Sciatic nerve (tissue), 2 donors: ENCODE results near the gene GSTO1. TPM values are rescaled to one million over a fixed set of nuclear protein-coding genes. Genes with fewer than 3 reads are reported as not detected.
"Not testable (repeated sequence)": the region's sequence is repeated elsewhere in the genome, so short reads cannot be mapped to it uniquely, and the experiment has no call there.

Experiments used
- ATAC-seq: fragments of 200-7000 bp; cut with Tn5 transposase; one replicate; pipeline ENCODE4 v1.9.1; 2020; ENCODE audit warnings: mild to moderate bottlenecking, moderate library complexity
- DNase-seq: peaks from one replicate; pipeline ENCODE4 v3.0.0-alpha.2; 2020; ENCODE audit warnings: low spot score
- intact Hi-C: fragments of 100-400 bp; cut with DNase I; formaldehyde crosslinking; loops from one replicate; pipeline ENCODE4 v1.14.2; 2022
- total RNA-seq: library from RNA; stranded (reverse); fragmentation: NEBNext Ultra II Directional; extraction: Animal tissue kit (Norgen Biotek cat#: 25700); gene quantifications from one replicate; pipeline ENCODE4 v1.2.1, GENCODE V29; 2021
- donor health status: DM: no; HTN: no; CAD: no.
- donor health status: DM: no; HTN: no; CAD: no.

GSTO1 gene
- 55.7 TPM for total RNA-seq

- intact Hi-C loops: loop anchor here (2.0 kb wide), 1 partner anchor 18 kb away; no protein-coding TSS in a partner anchor
- peak; percentile 93 for ATAC-seq
- peak; percentile 88 for DNase-seq
Observed at GRCh38 chr10:104254493-104255310, at the start of gene GSTO1. Gene GSTO1, plus strand, starts transcription at chr10:104254892. Its CDS starts 37 bp downstream, at chr10:104254929.

GRCh38 chr10:104208730-104209129 lies 46.0 kb upstream of the GSTO1 start:
- intact Hi-C loops: no loop called here
- no peak for ATAC-seq
- DNase-seq: no peak

GRCh38 chr10:104209575-104210198 lies 45.0 kb upstream of the GSTO1 start:
- intact Hi-C loops: no loop called here
- no peak for ATAC-seq

GRCh38 chr10:104216631-104217030 lies 38.1 kb upstream of the GSTO1 start:
- ATAC-seq (no peak), DNase-seq (no peak)
- intact Hi-C loops: no loop called here

More at GRCh38 chr10:104209575-104210198, 45.0 kb upstream of the GSTO1 start:
- DNase-seq: no peak

GRCh38 chr10:104218751-104219150 lies 35.9 kb upstream of the GSTO1 start:
- intact Hi-C loops: no loop called here
- no peak for ATAC-seq

GRCh38 chr10:104220522-104220921 lies 34.2 kb upstream of the GSTO1 start:
- intact Hi-C loops: no loop called here
- ATAC-seq (no peak), DNase-seq (no peak)

More at GRCh38 chr10:104218751-104219150, 35.9 kb upstream of the GSTO1 start:
- DNase-seq: no peak

GRCh38 chr10:104223304-104223703 lies 31.4 kb upstream of the GSTO1 start:
- ATAC-seq (no peak), DNase-seq (no peak)
- intact Hi-C loops: no loop called here

GRCh38 chr10:104230490-104230889 lies 24.2 kb upstream of the GSTO1 start:
- ATAC-seq (no peak), DNase-seq (no peak)
- intact Hi-C loops: no loop called here

- intact Hi-C loops: no loop called here
- ATAC-seq (peak; percentile 100), DNase-seq (peak; percentile 100)
Observed at GRCh38 chr10:104231784-104232612, 22.7 kb upstream of the GSTO1 start, which contains the start of gene CFAP43. Gene CFAP43, minus strand, starts transcription at chr10:104232364. Its CDS starts 118 bp downstream, at chr10:104232246.

GRCh38 chr10:104232613-104233102 lies 22.0 kb upstream of the GSTO1 start:
- no peak for DNase-seq
- ATAC-seq: peak; percentile 64
- intact Hi-C loops: no loop called here

GRCh38 chr10:104233817-104234216 lies 20.9 kb upstream of the GSTO1 start:
- DNase-seq (no peak), ATAC-seq (no peak)
- intact Hi-C loops: no loop called here

- no peak for DNase-seq
- intact Hi-C loops: no loop called here
- ATAC-seq: no peak
Observed at GRCh38 chr10:104234934-104235333, 19.8 kb upstream of the GSTO1 start.

GRCh38 chr10:104235801-104236200 lies 18.9 kb upstream of the GSTO1 start:
- intact Hi-C loops: loop anchor here (2.0 kb wide), 1 partner anchor 19 kb away; the partner anchor contains the start of gene GSTO1
- DNase-seq: no peak
- no peak for ATAC-seq

GRCh38 chr10:104240078-104240477 lies 14.6 kb upstream of the GSTO1 start:
- DNase-seq: no peak
- intact Hi-C loops: no loop called here
- ATAC-seq: no peak

GRCh38 chr10:104242545-104242944 lies 12.1 kb upstream of the GSTO1 start:
- intact Hi-C loops: no loop called here
- DNase-seq: no peak
- ATAC-seq: no peak

- peak; percentile 22 for ATAC-seq
- DNase-seq, intact Hi-C loops: not testable (repeated sequence)
Observed at GRCh38 chr10:104243009-104243408, 11.7 kb upstream of the GSTO1 start.

GRCh38 chr10:104243512-104243911 lies 11.2 kb upstream of the GSTO1 start:
- no peak for ATAC-seq
- DNase-seq: no peak
- intact Hi-C loops: no loop called here

- no peak for ATAC-seq
- intact Hi-C loops: no loop called here
Observed at GRCh38 chr10:104245066-104245632, 9.5 kb upstream of the GSTO1 start.

GRCh38 chr10:104246976-104247375 lies 7.7 kb upstream of the GSTO1 start:
- ATAC-seq (no peak), DNase-seq (no peak)
- intact Hi-C loops: no loop called here

More at GRCh38 chr10:104245066-104245632, 9.5 kb upstream of the GSTO1 start:
- no peak for DNase-seq
